GM08714 (cell line): ENCODE data around the gene AREL1.
A peak's percentile ranks its signal among the peaks of the same experiment; 100 is the strongest.
"Not testable (repeated sequence)": the region's sequence is repeated elsewhere in the genome, so short reads cannot be mapped to it uniquely, and the experiment has no call there.

ENCODE experiments used
- H3K4me3 ChIP-seq: fragments of 200-500 bp; sonication (Bioruptor generic); 2 replicates; pipeline ENCODE4 v1.5.1; 2014; ENCODE audit warnings: mild to moderate bottlenecking, low read length, inconsistent platforms
- ZNF274 ChIP-seq: IDR thresholded peaks from 2 replicates; pipeline ENCODE4 v1.6.1; 2012; ENCODE audit warnings: mild to moderate bottlenecking, low read depth, low read length

Gene AREL1

GRCh38 chr14:74712499-74713394 is at the start of gene AREL1, which contains the start of gene FCF1:
TSS of gene AREL1 (minus strand) at chr14:74713080. CDS start at chr14:74685615, 27,465 bp downstream.
TSS of gene FCF1 (plus strand) at chr14:74713144. CDS start at chr14:74713198, 54 bp downstream.
- TF ChIP-seq ZNF274 = no peak
- H3K4me3 ChIP-seq = peak within 1 kb of the TSS; percentile 88

DNA sequence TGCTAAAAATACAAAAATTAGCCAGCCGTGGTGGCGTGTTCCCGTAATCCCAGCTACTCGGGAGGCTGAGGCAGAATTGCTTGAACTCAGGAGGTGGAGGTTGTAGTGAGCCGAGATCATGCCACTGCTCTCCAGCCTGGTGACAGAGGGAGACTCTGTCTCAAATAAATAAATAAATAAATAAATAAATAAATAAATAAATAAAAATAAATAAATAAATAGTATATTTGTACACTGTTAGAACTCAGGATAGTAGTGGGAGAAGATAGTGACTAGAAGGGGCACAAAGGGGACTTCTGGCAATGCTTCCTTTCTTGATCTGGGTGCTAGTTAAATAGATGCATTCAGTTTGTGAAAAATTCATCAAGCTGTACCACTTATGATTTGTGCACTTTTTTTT is 45.6 kb upstream of the AREL1 start:
- H3K4me3 ChIP-seq = not testable (repeated sequence)

GRCh38 chr14:74756326-74756725 is 43.4 kb upstream of the AREL1 start:
- no peak for TF ChIP-seq ZNF274
- H3K4me3 ChIP-seq = no peak overlapping the region

DNA sequence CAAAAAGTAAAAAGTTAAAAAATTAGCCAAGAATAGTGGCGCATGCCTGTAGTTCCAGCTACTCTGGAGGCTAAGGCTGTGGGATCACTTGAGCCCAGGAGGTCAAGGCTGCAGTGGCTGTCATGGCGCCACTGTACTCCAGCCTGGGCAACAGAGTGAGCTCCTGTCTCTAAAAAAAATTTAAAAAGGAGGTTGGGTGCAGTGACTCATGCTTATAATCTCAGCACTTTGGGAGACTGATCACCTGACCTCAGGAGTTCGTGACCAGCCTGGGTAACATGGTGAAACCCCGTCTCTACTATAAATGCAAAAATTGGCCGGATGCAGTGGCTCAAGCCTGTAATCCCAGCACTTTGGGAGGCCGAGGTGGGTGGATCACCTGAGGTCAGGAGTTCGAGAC is 42.0 kb upstream of the AREL1 start:
- TF ChIP-seq ZNF274 = no peak
- H3K4me3 ChIP-seq = no peak overlapping the region

- no peak overlapping the region for H3K4me3 ChIP-seq
- no peak for TF ChIP-seq ZNF274
These were observed 41.3 kb upstream of the AREL1 start for GRCh38 chr14:74754157-74754556.

GRCh38 chr14:74747237-74747636 is 34.4 kb upstream of the AREL1 start:
- TF ChIP-seq ZNF274 = no peak
- no peak overlapping the region for H3K4me3 ChIP-seq

DNA sequence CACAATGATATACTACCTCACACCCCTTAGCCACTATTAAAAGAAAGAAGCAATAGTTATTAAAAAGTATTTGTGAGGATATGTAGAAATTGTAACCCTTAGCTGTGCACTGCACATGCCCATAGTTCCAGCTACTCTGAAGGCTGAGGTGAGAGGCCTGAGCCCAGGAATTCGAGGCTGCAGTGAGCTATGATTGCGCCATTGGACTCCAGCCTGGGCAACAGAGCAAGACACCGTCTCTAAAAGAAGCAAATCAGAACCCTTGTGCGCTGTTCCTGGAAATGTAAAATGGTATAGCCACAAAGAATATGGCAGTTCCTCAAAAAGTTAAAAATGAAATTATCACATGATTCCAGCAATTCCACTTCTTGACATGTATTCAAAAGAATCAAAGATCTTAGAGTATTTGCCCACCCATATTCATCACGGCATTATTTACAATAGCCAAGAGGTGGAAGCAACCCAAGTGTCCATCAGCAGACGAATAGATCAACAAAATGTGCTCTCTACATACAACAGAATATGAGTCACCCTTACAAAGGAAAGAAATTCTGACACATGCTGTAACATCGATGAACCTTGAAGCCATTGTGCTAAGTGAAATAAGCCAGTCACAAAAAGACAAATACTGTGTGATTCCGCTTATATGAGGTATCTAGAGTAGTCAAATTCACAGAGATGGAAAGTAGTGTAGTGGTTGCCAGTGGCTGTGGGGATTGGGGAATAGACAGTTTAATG is 26.6 kb upstream of the AREL1 start:
- TF ChIP-seq ZNF274 = no peak
- no peak overlapping the region for H3K4me3 ChIP-seq

- no peak overlapping the region for H3K4me3 ChIP-seq
- TF ChIP-seq ZNF274 = no peak
These were observed 25.0 kb upstream of the AREL1 start for GRCh38 chr14:74737753-74738325.

DNA sequence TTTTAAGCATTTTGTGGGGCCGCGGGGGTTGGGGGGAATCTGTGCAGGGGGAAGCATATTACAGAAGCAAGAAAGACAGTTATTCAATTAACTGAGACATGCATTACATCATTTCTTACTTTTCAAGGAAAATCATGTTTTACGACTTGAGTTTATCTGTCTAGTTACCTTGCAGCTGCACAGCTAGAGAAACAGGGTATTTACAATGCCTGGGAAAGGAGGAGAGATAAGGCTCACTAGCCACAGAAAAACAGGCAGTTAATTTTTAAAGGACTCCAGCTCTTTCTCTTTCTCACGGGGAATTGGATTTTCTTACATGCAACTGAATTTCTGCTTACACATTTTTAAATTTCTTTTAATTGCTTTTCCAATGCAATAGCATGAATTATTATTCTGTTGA is 22.2 kb upstream of the AREL1 start:
- no peak for TF ChIP-seq ZNF274
- H3K4me3 ChIP-seq = no peak overlapping the region

- H3K4me3 ChIP-seq = no peak overlapping the region
- TF ChIP-seq ZNF274 = no peak
These were observed 20.3 kb upstream of the AREL1 start for GRCh38 chr14:74733221-74733620.

GRCh38 chr14:74732387-74732786 is 19.5 kb upstream of the AREL1 start:
- TF ChIP-seq ZNF274 = no peak

DNA sequence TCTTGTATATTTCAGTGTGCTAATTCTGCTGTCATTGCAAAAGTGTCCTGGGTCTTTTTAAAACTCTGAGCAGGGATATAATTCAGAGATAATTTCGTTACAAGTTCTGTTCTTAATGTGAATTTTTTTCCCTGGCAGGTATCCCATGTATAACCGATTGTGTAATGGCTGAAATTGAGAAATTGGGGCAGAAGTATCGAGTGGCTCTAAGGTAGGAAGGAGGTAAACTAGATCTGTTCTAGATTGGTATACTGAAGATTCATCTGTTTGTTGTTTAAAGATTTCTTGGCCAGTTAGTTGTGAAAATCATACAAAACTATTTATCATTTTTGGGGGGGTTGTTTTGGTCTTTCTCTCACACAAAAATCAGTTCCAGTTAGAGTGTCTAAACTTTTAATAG is 10.3 kb upstream of the AREL1 start:
- TF ChIP-seq ZNF274 = no peak
- no peak overlapping the region for H3K4me3 ChIP-seq

More at GRCh38 chr14:74732387-74732786, 19.5 kb upstream of the AREL1 start:
- H3K4me3 ChIP-seq = no peak overlapping the region

- TF ChIP-seq ZNF274 = no peak
- no peak overlapping the region for H3K4me3 ChIP-seq
These were observed 7.6 kb upstream of the AREL1 start for GRCh38 chr14:74720526-74720925.

GRCh38 chr14:74713395-74713735 is 485 bp upstream of the AREL1 start:
- no peak for TF ChIP-seq ZNF274
- peak overlapping the region; percentile 88 for H3K4me3 ChIP-seq

- no peak for TF ChIP-seq ZNF274
- peak overlapping the region; percentile 88; the same call in 1 of the 2 replicates for H3K4me3 ChIP-seq
These were observed 1.2 kb downstream of the AREL1 start for GRCh38 chr14:74711651-74712050.

- no peak for TF ChIP-seq ZNF274
These were observed 2.4 kb downstream of the AREL1 start for GRCh38 chr14:74710480-74710879.

More at GRCh38 chr14:74710480-74710879, 2.4 kb downstream of the AREL1 start:
- H3K4me3 ChIP-seq = no peak overlapping the region
